DOHH2 (cell line): ENCODE results near the gene CRHR1.
"Not testable (repeated sequence)": the region's sequence is repeated elsewhere in the genome, so short reads cannot be mapped to it uniquely, and the experiment has no call there.

ENCODE experiments used
- H3F3A ChIP-seq: fragments of 200-600 bp; sonication (generic), shearing (Covaris generic); 2 replicates; pipeline ENCODE4 v1.6.0; 2016; ENCODE audit warnings: antibody characterized with exemption, mild to moderate bottlenecking; ENCODE audit not compliant: control insufficient read depth, insufficient read depth
- H3K27ac ChIP-seq: fragments of 200-600 bp; sonication (generic); 2 replicates; pipeline ENCODE4 v1.5.1; 2014; ENCODE audit warnings: low read depth, mild to moderate bottlenecking, low read length, moderate library complexity
- H3K27me3 ChIP-seq: fragments of 200-600 bp; sonication (generic); 2 replicates; pipeline ENCODE4 v1.6.1; 2014; ENCODE audit warnings: mild to moderate bottlenecking, low read length, mixed read lengths; ENCODE audit not compliant: control insufficient read depth
- H3K36me3 ChIP-seq: fragments of 200-600 bp; sonication (generic); 2 replicates; pipeline ENCODE4 v1.6.1; 2014; ENCODE audit warnings: mild to moderate bottlenecking, low read length, moderate library complexity, mixed read lengths; ENCODE audit not compliant: control insufficient read depth
- H3K4me1 ChIP-seq: fragments of 200-600 bp; sonication (generic); 2 replicates; pipeline ENCODE4 v1.6.1; 2014; ENCODE audit warnings: mild to moderate bottlenecking, low read length, mixed read lengths; ENCODE audit not compliant: control insufficient read depth
- H3K4me2 ChIP-seq: fragments of 200-600 bp; sonication (generic); 2 replicates; pipeline ENCODE4 v1.6.0; 2014; ENCODE audit warnings: mild to moderate bottlenecking, low read length, moderate library complexity
- H3K4me3 ChIP-seq: fragments of 200-600 bp; sonication (generic); 2 replicates; pipeline ENCODE4 v1.5.1; 2014; ENCODE audit warnings: mild to moderate bottlenecking, low read length, mixed read lengths
- H3K79me2 ChIP-seq: fragments of 200-600 bp; sonication (generic); 2 replicates; pipeline ENCODE4 v1.6.1; 2014; ENCODE audit warnings: mild to moderate bottlenecking, low read length, mixed read lengths; ENCODE audit not compliant: control insufficient read depth
- H3K9me2 ChIP-seq: fragments of 200-600 bp; sonication (generic); replicated peaks from 2 replicates; pipeline ENCODE4 v1.6.1; 2014; ENCODE audit warnings: mild to moderate bottlenecking, low read length, mixed read lengths; ENCODE audit not compliant: control insufficient read depth
- H3K9me3 ChIP-seq: fragments of 200-600 bp; sonication (generic); 2 replicates; pipeline ENCODE4 v1.6.1; 2014; ENCODE audit warnings: antibody characterized with exemption, low read length, mixed read lengths; ENCODE audit not compliant: control insufficient read depth, insufficient read depth
- H4K20me1 ChIP-seq: fragments of 200-600 bp; sonication (generic); 2 replicates; pipeline ENCODE4 v1.6.0; 2014; ENCODE audit warnings: low read depth, mild to moderate bottlenecking, antibody characterized with exemption, low read length, moderate library complexity; ENCODE audit not compliant: control insufficient read depth, insufficient read depth
- EZH2phosphoT487 ChIP-seq: fragments of 200-600 bp; sonication (generic); IDR thresholded peaks from 2 replicates; pipeline ENCODE4 v1.6.1; 2017; ENCODE audit warnings: borderline replicate concordance, mild to moderate bottlenecking, antibody characterized with exemption, low read length, moderate library complexity, mixed read lengths
- TF ChIP-seq, protein P1 (sequence below): fragments of 200-600 bp; sonication (generic); IDR thresholded peaks from one replicate; pipeline ENCODE4 v1.5.1; 2014; ENCODE audit warnings: antibody characterized with exemption, mild to moderate bottlenecking, low read depth, low read length; ENCODE audit not compliant: poor library complexity, severe bottlenecking

CRHR1 gene

DNA sequence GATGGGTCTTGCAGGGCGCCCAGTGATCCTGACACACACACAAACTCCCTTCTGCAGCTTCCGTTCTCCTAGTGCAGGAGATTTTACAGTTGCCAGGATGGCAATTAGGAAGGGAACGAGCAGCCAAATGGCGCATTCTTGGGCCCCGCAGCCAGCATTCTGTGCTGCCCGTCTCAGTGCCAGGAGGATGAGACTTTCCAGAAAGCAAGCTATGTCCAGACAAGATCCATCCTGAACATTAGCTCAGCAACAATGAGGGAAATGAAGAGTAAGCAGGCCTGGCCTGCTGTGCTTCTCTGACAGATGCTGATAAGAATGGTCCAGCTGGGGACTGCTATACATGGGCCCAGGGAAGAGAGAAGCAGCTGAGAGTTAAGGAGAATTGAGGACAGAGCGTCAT lies 77.0 kb downstream of the CRHR1 start:
- H3K27me3 ChIP-seq: peaks cover 16% of the 10 kb centered on the region
- H3K27ac ChIP-seq: no peak overlapping the region
- no peaks in the 10 kb centered on the region for H3K4me1 ChIP-seq
- no peaks in the 10 kb centered on the region for H3K79me2 ChIP-seq
- H3K36me3 ChIP-seq: no peaks in the 10 kb centered on the region
- no peaks in the 10 kb centered on the region for H3F3A ChIP-seq
- H3K4me2 ChIP-seq: no peak overlapping the region
- no peaks in the 10 kb centered on the region for H4K20me1 ChIP-seq
- no peak for TF ChIP-seq EZH2phosphoT487
- TF ChIP-seq, protein P1, sequence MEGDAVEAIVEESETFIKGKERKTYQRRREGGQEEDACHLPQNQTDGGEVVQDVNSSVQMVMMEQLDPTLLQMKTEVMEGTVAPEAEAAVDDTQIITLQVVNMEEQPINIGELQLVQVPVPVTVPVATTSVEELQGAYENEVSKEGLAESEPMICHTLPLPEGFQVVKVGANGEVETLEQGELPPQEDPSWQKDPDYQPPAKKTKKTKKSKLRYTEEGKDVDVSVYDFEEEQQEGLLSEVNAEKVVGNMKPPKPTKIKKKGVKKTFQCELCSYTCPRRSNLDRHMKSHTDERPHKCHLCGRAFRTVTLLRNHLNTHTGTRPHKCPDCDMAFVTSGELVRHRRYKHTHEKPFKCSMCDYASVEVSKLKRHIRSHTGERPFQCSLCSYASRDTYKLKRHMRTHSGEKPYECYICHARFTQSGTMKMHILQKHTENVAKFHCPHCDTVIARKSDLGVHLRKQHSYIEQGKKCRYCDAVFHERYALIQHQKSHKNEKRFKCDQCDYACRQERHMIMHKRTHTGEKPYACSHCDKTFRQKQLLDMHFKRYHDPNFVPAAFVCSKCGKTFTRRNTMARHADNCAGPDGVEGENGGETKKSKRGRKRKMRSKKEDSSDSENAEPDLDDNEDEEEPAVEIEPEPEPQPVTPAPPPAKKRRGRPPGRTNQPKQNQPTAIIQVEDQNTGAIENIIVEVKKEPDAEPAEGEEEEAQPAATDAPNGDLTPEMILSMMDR: no peak
- no peaks in the 10 kb centered on the region for H3K9me3 ChIP-seq
- no peaks in the 10 kb centered on the region for H3K9me2 ChIP-seq
- H3K4me3 ChIP-seq: no peak overlapping the region

DNA sequence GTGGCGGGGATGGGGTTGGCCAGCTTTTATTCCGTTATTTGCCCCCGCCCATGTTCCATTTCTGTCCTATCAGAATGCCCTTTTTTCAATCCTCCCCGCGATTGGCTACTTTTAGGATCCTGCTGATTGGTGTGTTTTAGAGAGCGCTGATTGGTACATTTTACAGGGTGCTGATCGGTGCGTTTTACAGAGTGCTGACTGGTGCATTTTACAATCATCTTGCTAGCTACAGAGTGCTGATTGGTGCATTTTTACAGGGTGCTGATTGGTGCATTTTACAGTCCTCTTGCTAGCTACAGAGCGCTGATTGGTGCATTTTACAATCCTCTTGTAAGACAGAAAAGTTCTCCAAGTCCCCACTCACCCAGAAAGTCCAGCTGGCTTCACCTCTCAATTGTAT lies 78.0 kb downstream of the CRHR1 start:
- not testable (repeated sequence) for H3K27ac ChIP-seq, H3K4me3 ChIP-seq, H3K79me2 ChIP-seq, H3K9me3 ChIP-seq, H3K36me3 ChIP-seq, H3K4me1 ChIP-seq, H4K20me1 ChIP-seq, H3K4me2 ChIP-seq, H3F3A ChIP-seq, H3K9me2 ChIP-seq
- H3K27me3 ChIP-seq: peaks cover 17% of the 10 kb centered on the region

GRCh38 chr17:45863857-45864654 lies 79.9 kb downstream of the CRHR1 start:
- H3K79me2 ChIP-seq: no peaks in the 10 kb centered on the region

DNA sequence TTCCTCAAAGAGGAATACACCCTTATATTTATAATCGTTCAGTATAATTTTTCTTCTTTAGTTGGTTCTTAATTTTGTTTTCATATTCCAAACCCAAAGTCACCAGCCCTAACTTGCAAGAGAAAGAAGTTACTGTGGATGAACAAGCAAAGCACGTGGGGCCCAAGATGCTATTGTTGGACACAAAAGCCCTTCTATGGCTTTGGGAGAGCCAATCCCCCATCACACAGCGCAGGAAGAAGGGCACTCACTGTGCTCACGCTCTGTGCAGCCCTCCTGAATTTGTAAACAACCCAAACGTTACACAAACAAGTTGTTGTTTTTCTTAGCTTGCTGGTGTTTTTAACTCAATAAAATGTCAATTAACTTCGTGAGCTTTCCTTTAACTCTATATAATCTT lies 83.1 kb downstream of the CRHR1 start:
- no peak for TF ChIP-seq EZH2phosphoT487
- TF ChIP-seq, protein P1: no peak
- H3F3A ChIP-seq: no peaks in the 10 kb centered on the region
- peaks cover 17% of the 10 kb centered on the region for H3K27me3 ChIP-seq

More at GRCh38 chr17:45863857-45864654, 79.9 kb downstream of the CRHR1 start:
- TF ChIP-seq, protein P1: no peak
- no peak for TF ChIP-seq EZH2phosphoT487
- no peak overlapping the region for H3K27ac ChIP-seq
- no peaks in the 10 kb centered on the region for H3K9me3 ChIP-seq
- no peaks in the 10 kb centered on the region for H3K36me3 ChIP-seq
- no peak overlapping the region for H3K4me2 ChIP-seq
- peaks cover 17% of the 10 kb centered on the region for H3K27me3 ChIP-seq
- no peaks in the 10 kb centered on the region for H3K4me1 ChIP-seq
- H3F3A ChIP-seq: no peaks in the 10 kb centered on the region
- H4K20me1 ChIP-seq: no peaks in the 10 kb centered on the region
- no peaks in the 10 kb centered on the region for H3K9me2 ChIP-seq
- H3K4me3 ChIP-seq: no peak overlapping the region

More for the DNA sequence above, 83.1 kb downstream of the CRHR1 start:
- Histone ChIP-seq H3K27ac (no peak overlapping the region), H3K4me3 (no peak overlapping the region), H4K20me1 (no peaks in the 10 kb centered on the region), H3K36me3 (no peaks in the 10 kb centered on the region), H3K4me2 (no peak overlapping the region), H3K79me2 (no peaks in the 10 kb centered on the region), H3K9me3 (no peaks in the 10 kb centered on the region), H3K9me2 (no peaks in the 10 kb centered on the region), H3K4me1 (no peaks in the 10 kb centered on the region)
